Fibroblast of mammary gland (primary cell): ENCODE results near the gene KRTAP10-11.
"Not testable (repeated sequence)": the region's sequence is repeated elsewhere in the genome, so short reads cannot be mapped to it uniquely, and the experiment has no call there.

ENCODE experiments used
- DNase-seq: peaks from one replicate; pipeline ENCODE4 v3.0.0-alpha.2; 2010; ENCODE audit warnings: low read depth
- H3K4me3 ChIP-seq: 2 replicates; pipeline ENCODE4 v1.5.1; 2011; ENCODE audit warnings: low read depth, mild to moderate bottlenecking, low read length, moderate library complexity; ENCODE audit not compliant: control insufficient read depth
- CTCF ChIP-seq: conservative IDR thresholded peaks from 2 replicates; pipeline ENCODE4 v1.5.1; 2011; ENCODE audit warnings: low read depth, low read length, inconsistent platforms; ENCODE audit not compliant: control insufficient read depth, insufficient read depth

The KRTAP10-11 gene

DNA sequence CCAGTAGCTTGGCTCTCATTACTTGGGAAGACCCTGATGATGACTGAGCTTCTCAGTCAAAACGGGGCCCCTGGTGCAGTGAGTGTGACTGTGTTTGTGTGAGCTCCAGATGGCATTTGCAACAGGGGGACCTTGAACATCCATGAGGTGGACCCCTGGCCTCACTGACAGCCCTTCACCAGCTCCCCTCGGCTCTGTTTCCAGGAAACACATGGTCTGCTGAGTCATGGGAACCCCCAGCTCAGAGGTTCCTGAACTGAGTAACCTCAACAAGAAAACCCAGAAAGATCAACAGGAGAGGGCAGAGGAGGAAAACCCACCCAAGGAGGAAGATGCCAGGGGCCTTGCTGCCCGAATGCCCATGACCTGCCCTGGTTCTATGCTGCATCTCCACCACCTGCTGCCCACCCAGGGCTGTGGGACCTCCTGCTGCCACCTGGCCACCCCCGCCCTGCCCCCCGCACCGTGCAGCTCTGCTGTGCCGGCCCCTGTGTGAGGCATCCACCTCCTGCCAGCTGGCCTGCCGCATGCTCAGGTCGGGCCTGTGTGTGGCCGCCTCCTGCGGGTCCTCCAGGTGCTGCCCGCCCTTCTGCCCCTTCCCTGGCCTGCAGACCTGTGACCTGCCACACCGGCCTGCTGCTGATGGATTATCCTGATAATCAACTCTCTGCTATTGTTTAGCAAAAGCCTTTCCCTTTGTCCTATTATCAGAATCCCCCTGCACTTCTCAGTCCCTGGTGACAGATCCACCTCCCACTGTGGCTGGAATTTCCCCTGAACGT lies 40.0 kb downstream of the KRTAP10-11 start:
- TF ChIP-seq CTCF = no peak
- H3K4me3 ChIP-seq = no peak overlapping the region
- no peak for DNase-seq

DNA sequence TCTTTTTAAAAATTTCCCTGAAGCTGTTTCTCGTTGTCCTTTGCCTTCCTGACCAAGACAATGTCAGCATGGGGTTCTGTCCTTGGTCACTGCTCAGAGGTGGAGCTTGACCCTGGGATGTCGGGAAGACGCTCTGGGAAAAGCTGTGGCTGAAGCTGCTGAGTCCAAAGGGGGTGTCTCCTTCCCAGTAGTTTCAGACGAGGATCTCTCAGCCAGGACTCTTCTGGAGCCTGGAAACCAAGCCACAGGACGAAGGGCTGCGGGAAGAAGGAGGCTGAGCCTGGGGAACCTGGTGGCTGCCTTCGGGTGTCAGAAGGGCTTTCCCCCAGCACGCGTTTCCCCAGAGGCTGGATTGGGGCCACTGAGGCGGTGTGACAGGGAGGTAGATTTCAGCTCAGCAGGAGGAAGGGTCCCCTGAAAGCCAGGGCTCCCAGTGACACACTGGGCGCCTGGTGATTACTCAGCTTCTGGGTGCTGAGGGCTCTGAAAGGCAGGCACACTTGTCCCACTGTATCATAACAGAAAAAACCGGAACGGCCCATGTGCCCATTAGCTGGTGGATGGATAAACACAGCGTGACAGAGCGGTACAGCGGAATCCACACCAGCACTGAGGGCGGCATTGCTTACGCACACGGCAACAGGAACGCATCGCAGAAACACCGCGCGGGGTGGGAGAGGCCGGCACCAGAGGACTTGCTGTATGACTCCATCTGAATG lies 40.8 kb downstream of the KRTAP10-11 start:
- no peak for TF ChIP-seq CTCF
- no peak overlapping the region for H3K4me3 ChIP-seq
- no peak for DNase-seq

DNA sequence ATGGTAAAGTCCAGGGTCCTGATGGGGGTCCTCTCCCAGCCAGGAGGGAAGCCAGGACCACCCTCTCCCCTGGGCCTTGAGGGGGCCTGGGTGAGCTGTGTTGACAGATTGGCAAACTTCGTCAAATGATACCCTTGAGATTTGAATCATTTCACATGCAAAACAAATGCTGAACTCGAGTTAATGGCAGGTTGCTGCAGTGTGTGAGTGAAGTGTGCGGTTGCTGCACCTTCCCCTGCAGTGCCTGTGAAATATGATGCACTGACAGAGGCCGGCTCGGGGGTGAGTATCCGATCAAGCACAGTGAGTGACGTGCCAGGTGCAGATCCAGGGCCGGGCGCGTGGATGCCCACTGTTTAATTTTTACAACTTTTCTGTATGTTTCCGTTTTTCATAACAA lies 41.5 kb downstream of the KRTAP10-11 start:
- TF ChIP-seq CTCF = no peak
- H3K4me3 ChIP-seq = no peak overlapping the region
- DNase-seq = no peak

DNA sequence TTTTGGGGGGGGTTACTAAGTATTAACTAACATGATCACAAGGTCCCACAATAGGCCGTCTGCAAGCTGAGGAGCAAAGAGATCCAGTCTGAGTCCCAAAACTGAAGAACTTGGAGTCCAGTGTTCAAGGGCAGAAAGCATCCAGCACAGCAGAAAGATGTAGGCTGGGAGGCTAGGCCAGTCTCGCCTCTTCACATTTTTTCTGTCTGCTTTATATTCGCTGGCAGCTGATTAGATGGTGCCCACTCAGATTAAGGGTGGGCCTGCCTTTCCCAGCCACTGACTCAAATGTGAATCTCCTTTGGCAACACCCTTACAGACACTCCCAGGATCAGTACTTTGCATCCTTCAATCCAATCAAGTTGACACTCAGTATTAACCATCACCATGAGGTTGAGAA lies 43.5 kb downstream of the KRTAP10-11 start:
- DNase-seq, H3K4me3 ChIP-seq: not testable (repeated sequence)

DNA sequence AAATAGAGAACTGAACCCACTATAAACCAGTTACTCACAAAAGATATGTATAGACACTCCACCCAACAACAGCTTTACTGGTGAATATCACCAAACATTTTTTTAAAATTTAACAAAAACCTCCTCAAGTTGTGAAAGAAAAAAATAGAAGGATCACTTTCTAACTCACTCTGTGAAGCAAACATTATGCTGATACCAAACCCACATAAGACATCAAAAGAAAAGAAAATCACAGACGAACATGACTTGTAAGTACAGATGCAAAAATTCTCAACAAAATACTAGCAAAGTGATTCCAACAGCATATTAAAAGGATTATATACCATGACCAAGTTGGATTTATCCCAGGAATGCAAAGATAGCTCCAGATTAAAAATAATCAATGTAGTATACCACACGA lies 45.5 kb downstream of the KRTAP10-11 start:
- H3K4me3 ChIP-seq = no peak overlapping the region
- no peak for DNase-seq
- TF ChIP-seq CTCF = no peak

DNA sequence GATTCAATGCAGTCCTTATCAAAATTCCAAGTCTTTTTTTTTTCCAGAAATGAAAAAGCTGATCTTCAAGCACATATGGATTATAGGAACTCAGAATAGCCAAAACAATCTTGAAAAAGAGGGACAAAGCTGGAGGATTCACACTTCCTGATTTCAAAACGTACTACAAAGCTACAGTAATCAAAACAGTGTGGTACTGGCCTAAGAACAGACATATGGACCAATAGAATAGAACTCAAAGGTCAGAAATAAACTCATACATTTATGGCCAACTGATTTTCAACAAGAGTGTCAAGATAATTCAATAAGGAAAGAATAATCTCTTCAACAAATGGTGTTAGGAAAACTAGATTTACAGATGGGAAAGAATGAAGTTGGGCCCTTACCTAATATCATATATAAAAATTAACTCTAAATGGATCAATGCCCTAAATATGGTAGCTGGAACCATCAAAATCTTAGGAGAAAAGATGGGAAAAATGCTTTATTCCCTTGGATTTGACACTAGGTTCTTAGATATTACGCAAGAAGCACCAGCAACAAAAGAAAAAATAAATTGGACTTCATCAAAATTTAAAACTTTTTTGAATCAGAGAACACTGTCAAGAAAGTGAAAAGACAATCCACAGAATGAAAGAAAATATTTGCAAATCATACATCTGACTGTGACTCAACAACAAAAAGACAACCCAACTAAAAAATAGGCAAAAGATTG lies 46.7 kb downstream of the KRTAP10-11 start:
- no peak for DNase-seq
- H3K4me3 ChIP-seq = no peak overlapping the region
- TF ChIP-seq CTCF = no peak

DNA sequence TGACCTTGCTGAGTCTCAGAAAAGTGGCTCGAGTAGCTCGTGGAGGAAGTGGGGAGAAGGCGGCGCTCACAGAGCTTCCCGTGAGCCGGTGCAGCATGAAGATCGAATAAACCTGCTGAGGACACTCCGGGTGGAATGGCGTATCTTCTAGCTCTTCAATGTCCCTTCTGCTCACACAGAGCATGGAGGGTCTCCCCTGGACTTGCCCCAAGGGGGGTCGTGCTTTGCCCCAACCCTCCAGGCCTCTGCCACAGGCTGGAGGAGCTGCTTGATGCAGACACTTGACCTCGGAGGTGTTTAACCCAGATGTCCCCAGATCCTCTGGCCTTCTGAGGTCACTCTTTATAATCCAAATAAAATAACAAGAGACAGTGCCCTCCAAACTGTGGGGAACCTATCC lies 48.6 kb downstream of the KRTAP10-11 start:
- no peak for TF ChIP-seq CTCF
- no peak for DNase-seq
- H3K4me3 ChIP-seq = no peak overlapping the region
